Activated effector memory CD4-positive, alpha-beta T cell treated with anti-CD3 and anti-CD28 coated beads, Interleukin-2, amount 50 U/mL, for 16 hours (primary cell): ENCODE results near the gene CHRNG.
"Not testable (repeated sequence)": the region's sequence is repeated elsewhere in the genome, so short reads cannot be mapped to it uniquely, and the experiment has no call there.

Source experiments
- DNase-seq: peaks from one replicate; pipeline ENCODE4 v3.0.0-alpha.2; 2020

The CHRNG gene

DNA sequence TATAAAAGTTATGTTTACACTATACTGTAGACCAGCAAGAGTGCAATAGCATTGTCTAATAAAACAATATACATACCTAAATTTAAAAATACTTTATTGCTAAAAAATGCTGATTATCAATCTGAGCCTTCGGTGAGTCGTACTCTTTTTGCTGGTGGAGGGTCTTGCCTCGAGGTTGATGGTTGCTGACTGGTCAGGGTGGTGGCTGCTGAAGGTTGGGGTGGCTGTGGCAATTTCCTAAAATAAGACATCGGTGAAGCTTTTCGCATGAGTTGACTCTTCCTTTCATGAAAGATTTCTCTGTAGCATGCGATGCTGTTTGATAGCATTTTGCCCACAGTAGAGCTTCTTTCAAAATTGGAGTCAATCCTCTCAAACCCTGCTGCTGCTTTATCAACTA lies 8.5 kb downstream of the CHRNG start:
- no peak for DNase-seq

DNA sequence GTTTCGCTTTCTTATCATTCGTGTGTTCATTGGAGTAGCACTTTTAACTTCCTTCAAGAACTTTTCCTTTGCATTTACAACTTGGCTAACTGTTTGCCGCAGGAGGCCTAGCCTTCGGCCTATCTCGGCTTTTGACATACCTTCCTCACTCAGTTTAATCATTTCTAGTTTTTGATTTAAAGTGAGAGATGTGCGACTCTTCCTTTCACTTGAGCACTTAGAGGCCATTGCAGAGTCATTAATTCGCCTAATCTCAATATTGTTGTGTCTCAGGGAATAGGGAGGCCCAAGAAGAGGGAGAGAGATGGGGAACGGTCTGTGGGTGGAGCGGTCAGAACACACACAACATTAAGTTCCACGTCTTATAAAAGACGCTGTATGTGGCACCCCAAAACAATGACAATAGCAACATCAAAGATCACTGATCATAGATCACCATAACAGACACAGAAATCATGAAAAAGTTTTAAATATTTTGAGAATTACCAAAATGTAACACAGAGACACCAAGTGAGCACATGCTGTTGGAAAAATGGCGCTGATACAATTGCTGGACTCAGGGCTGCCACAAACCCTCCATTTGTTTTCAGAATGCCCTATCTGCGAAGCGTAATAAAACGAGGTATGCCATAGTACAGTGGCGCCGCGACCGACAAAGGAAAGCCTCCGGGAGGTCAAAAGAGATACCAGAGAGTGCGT lies 10.3 kb downstream of the CHRNG start:
- no peak for DNase-seq

DNA sequence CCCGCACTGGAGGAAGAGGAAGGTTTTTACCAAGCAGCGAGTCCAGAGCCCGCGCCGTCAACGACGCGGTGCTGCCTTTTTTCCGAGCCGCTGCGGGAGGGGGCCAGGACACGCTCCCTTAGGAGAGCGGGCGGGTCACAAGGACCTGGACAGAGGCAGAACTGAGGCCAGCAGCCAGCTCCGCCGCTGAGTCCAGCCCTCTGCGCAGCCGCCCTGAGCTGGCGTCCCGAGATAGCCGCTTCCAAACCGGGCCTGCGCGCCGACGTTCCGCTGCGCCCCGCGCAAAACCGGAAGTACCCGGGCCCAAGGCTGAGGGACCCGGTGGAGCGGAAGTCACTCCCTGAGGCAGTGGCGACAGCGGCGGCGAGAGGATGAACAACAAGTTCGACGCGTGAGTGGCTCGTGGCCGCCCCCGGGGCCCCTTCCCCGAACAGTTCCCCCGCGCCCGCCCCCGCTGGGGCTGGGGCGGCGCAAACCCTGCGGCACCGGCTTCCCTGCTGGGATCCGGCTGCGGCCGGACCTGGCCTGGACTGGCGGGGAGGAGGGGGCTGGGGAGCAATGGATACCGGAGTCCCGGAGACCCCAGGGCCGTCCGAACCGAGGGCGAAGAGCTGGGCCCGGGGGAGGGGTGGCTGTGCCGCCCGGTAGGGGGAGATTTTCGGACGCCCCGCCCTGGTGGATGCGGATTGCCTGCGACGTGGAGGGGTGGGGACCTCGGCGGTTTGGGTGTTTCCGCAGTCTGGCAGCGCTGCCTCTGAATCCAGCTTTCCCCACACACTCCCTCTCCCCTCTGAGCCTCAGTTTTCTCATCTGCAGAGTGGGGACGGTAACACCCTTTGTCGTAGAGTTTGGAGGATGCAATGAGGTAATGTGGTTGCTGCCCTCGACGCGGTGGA lies 11.1 kb downstream of the CHRNG start, which contains the start of the genes EIF4E2 and TIGD1:
Gene EIF4E2, plus strand, starts transcription at position 336 of the 896 bp plus-strand sequence. Its CDS starts 36 bp downstream, at position 372.
Gene TIGD1, minus strand, starts transcription at position 204 of the 896 bp plus-strand sequence. CDS start 675 bp downstream, outside the sequence.
- DNase-seq, result peak; percentile 97

DNA sequence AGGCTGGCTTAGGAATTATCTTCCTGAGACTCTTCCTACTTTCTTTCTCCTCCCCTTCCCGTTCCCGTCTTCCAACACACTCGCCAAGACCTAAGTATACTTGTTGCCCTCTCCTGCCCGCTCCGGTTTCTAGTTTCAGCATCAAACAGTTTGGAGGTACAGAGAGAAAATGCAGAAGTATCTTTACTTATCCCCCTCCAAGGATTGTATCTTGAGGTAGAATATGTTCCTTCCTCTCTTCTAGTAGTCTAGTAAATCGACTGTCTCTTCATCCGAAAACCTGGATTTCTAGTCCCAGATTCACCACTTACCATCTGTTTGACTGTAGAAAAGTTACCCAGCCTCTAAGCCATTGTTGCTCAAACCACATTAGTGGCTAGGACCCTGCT lies 11.8 kb downstream of the CHRNG start:
- DNase-seq, result no peak

DNA sequence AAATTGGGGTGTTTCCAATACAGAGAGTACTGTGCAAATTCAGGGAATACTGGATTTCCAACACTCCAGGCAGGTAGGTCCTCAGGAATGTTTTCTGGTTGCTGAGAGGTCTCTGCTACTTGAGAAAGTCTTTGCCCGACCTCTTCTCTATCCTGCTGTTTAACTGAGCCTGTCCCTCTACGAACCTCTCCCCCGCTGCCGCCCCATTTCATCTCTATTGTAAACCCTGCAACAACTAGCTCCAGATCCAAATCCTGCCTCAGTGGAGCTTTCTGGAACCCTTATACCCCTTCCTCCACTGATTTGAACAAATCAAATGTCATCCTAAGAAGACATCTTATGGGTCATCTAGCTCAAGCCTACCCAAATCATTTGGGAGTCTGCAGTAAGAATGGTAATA lies 12.3 kb downstream of the CHRNG start:
- no peak for DNase-seq

DNA sequence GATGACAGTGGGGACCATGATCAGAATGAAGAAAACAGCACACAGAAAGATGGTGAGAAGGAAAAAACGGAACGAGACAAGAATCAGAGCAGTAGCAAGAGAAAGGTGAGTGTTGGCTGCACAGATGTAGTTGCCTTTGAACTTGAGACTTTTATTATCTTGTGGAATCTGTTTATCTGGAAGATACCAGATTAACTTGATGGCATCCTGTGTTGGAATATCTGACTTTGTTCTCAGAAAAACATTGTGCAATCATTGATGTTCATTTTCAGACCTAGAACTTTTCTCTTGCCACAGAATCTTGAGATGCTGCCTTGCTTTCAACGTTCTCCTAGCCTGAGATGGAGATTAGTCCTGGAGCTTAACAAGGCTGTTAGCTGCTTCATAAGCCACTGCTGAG lies 16.9 kb downstream of the CHRNG start:
- DNase-seq, result no peak

DNA sequence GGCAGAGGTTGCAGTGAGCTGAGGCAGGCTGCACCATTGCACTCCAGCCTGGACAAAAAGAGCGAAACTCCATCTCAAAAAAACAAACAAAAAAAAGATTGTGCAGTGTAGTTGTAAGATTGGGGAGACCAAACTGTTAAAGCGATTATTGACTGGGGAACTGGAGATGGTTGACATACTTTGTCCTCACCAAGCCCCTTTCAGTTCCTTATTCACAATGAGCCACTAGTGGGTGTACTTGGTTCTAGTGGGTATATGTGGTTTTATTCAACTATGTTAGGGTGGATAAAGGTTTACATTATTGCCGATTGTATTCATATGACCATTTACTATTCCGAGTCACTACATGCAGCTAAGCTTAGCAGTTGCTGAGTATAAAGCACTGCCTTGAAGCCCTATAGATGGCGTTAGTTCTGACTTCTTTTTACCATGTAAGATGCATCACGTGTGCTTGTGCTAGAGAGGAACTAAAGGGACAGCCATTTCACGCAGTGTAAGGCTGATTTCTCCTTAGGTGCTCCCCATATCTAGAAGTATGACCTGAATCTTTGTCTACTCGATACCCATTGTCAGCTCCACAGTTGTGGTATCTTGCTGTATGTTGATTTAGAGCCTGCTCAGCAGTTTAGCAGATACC lies 23.1 kb downstream of the CHRNG start:
- no peak for DNase-seq

DNA sequence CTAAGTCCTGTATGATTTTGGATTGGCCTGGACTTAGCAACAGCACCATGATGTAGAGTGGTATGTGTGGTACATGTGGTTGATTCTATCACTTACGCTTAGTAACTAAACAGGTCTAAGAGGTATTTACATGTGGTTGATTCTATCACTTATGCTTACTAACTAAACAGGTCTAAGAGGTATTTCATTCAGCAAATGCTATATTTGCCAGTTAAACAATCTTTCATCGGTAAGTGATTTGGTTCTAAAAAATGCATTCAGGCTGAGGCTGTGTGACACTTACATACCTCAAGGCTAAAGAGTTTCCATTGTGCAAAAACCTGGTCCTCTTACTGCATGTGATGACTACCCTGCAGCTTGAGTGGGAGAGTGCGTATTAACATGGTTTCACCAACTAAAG lies 24.1 kb downstream of the CHRNG start:
- DNase-seq, result no peak

DNA sequence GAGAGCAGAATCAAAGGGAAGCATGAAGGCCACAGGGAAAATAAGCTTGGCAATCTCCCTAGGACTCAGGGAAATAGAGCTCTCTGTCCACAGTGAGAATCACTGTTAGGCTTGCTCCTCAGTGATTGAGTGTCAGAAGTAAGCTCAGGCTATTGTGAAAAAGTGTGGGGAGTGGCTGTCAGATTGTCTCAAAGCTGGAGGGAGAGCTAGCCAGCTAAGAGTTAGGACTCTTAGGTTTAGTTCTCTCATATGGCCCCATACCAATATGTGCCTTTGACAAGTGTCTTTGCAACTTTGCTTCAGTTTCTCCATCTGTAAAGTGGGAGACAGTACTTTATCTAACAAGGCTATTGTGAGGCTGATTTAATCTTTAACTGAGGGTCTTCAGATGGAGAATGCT lies 28.2 kb downstream of the CHRNG start:
- no peak for DNase-seq

DNA sequence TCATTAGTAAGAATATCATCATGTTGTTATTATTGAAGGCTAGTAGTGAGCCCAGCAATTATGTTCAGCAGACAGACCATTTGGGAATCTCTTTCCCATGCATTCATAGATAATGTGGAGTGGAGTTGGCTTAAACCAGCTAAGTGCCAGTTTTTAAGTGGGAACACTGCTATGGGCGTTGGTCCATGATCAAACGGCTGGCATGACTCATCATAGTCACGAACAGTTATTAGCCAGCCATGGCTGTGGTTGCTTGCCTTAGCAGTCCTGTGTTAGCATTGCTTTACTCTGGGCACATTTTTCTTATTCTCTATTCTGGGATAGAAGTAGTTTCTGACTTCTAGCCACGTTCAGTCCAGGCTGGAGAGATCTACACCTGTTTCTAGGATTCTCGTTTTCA lies 28.7 kb downstream of the CHRNG start:
- no peak for DNase-seq

DNA sequence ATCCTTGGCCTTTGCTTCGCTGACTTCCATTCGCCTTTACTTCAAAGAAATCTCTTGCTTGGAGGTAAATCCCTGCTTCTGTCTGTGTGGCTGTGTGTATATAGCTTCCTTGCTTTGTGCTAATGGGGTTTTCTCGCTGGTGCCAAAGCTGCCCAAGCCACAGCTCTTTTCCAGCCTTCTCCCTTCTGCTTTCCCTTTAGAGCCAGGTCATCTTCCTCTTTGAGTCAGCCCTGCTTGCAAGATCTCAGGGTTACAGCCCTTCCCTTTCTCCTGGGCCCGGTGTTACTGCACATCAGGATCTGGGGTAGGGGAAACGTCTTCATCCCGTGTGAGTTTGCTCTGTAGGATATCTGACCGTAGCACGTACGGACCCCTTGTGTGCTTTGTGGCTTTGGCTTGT lies 30.0 kb downstream of the CHRNG start:
- DNase-seq, result no peak

DNA sequence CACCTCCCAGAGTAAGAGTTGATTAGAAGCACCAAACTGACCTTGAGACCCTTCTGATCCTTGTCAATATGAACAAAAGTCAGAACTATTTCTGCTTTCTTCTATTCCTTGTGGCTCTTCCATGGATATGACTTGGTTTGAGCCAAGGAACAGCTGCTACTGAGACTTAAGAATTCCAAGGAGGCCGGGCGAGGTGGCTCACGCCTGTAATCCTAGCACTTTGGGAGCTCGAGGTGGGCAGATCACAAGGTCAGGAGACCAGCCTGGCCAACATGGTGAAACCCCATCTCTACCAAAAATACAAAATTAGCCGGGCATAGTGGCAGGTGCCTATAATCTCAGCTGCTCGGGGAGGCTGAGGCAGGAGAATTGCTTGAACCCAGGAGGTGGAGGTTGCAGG lies 31.0 kb downstream of the CHRNG start:
- DNase-seq, result not testable (repeated sequence)

DNA sequence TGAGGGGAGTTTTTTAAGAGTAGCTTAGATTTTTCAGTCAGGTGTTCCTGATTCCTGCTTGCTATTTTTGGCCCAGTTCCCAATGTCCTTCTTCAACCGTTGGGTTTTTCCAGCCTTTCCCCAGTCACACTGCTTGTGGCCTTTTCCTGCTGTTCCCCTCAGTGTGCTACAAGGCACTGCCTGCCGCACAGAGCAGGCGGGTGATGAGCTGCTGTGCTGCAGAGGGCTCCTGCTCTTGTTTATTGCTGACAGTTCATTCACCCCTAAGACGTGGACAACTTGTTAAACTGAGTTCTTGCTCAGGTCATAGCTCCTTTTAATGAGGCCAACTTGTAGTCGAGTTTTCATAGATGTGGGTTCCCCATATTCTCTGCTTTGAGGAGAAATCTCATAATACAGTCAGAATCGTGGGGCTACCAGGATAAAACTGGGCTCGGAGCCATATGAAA lies 31.6 kb downstream of the CHRNG start:
- DNase-seq, result no peak

DNA sequence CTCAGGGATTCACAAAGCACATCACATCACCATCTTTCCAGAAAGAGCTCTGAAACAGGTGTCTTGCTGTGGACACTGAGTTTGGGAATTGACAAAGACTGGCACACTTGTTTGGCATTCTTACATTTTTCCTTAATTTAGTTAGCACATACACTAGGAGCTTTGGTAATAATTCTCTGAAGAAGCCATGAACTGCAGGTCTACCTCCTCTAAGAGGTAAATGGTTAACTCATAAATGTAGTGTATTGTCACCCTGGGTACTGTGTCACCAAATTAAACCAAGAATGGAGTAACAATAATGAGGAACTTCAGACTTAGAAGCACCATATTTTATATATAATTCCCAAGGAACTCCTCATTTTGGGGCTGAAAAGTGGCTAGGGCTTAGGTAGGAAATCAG lies 33.5 kb downstream of the CHRNG start:
- DNase-seq, result no peak

DNA sequence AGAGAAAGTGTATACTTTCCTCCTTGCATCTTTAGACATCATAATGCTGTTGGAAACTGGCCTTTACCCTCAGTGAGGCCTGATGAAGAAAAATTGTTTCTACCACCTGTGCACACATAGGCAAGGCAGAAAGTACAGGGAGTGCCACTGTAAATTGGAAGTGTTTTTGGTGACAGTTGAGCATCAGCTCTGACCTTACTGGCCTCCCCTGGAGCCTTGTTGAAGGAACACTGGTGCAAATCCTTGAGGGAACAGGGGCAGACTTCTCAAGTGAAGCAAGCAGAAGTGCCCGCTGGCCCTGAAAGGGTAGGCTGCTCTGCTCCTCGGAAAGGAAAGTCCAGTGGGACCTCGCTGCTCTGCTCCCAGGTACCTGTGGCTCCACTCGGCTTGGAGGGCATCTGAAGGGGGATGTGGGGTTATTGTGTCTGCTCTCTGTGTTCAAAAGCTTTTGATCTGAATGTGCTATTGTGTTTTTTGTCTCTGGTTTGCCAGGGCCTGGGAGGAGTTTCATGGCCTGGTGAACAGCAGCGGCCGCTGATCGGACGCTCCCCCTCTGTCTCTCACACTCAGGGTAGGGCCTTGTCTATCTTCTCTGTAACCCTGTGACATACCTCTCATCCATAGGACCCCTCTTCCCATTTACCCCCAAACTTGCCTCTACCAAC lies 34.4 kb downstream of the CHRNG start:
- DNase-seq, result no peak

DNA sequence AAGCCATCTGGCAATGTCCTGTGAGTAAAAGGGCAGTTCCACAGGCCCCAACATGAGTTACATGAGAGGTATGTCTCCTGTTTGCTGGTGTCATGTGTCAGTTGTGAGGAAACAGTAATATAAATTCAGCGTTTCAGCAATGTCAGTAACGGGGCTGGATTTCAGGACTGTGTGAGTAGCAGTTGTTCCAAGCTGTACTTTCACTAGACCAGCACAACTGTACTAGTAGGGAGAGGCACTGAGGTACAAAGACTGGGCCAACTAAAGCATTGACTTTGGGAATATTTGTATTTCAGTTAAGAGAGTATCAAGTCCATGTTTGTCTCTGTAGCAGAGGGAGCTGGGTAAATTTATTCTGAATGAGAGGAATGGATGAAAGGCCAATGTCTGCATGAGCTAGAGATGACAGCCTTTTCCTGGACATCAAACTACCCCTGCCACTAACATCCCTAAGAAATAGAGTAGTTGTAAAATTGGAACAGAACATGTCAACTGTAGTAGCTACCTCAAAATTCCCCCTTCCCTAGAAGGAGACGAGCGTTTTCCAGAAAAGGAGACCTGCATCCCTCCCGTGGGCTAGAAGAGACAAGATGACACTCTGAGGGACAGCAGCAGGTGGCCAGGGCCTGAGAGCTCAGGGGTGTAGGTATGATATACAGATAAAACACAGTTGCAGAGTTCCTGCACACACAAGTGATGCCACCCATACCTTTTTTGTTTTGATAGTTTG lies 35.3 kb downstream of the CHRNG start:
- no peak for DNase-seq

DNA sequence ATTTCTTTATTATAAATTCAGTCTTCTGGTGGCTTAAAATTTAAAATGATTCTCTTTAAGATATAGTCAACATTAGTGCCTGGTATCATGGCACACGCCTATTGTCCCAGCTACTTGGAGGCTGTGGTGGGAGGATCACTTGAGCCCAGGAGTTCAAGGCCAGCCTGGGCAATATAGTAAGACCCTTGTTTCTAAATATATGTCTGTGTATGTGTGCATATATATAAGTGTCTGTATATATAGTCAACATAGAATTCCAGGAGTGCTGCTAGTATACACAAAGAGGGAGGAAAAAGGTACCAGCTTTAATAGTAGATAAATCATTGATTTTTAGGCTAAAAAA lies 35.9 kb downstream of the CHRNG start:
- no peak for DNase-seq

DNA sequence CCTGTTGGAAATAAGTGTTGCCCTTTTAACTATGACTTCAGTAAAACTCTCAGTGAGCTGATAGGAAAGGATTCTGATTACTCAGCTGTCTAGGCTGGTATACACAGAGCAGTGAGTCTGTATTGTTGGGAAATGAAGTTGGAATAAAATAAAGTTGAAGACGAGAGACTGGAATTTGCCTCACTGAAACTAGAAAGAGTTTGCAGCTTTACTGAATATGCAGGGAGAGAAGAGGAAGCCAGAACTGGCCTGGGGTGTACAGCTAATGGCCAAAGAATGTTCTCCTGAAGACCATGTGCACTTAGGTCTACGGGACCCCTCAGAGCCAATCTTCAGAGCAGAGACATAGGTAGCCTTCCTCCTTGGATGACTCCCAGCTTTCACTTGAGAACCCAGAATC lies 37.5 kb downstream of the CHRNG start:
- DNase-seq, result no peak

DNA sequence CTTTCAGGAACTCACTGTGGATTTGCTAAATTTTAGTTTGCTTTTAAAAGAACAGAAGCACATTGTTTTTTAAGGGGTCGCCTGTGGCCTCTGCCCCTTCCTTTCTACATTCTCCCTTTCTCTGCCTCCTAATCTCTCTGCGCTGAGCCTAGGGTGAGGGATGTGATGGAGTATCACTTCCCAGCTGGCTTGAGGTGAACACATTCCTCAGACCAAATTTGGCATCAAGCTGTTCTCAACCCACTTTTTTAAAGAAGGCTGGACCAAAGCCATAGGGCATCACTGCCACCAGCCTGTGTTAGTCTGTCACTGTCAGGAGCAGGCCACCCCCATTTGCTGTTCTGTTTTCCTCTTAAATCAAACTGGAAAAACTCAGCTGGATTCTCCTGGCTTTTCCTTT lies 38.3 kb downstream of the CHRNG start:
- DNase-seq, result no peak

DNA sequence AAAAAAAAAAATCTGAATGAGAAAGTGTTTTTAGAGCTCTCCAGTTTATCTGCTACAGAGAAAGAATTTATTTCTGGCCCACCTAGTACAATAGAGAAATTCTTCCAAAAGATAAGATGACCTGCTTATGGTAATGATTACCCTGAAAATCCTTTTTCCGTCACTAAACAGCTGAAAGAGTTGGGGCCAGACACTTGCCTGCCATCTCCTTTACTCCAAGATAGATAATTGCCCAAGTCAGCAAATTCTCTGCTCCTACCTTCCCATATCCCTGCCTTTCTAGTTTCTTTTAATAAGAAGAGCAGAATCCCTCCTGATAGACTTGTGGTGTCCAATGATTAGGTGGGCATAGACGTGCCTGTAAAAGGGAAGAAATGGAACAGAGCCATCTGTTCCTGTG lies 39.1 kb downstream of the CHRNG start:
- DNase-seq, result no peak

DNA sequence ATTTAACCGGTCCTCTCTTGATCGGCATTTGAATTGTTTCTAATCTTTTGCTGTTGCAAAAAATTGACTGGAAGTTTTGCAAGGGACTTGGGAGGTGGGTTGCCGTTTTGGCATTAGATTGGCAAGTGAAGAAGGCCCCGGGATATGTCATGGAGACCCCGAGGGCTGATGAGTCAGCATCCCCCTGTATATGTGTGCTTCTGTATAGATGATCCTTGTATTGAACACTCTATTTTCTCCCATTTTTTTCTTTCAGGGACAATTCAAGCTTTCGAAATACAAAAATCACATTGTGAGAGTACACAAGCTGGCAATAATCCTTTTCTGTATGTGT lies 41.1 kb downstream of the CHRNG start:
- no peak for DNase-seq

DNA sequence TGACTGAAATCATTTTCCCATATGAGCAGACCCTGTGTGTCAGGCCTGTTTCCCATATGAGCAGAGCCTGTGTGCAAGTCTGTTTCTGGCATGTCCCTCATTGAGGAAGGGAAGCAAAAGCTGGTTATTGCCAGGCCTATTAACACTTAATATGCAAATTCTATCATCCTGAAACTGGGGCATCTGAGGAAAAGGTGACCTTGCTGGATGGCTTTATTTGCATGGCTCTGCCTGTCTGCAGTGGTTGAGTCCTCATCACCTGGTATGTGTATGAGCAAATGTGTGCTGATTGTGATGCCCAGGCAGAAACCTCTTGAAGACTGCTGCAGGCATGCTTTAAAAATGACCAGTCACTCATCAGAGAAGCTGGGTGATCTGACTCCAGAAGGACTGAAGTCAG lies 42.2 kb downstream of the CHRNG start:
- DNase-seq, result no peak

DNA sequence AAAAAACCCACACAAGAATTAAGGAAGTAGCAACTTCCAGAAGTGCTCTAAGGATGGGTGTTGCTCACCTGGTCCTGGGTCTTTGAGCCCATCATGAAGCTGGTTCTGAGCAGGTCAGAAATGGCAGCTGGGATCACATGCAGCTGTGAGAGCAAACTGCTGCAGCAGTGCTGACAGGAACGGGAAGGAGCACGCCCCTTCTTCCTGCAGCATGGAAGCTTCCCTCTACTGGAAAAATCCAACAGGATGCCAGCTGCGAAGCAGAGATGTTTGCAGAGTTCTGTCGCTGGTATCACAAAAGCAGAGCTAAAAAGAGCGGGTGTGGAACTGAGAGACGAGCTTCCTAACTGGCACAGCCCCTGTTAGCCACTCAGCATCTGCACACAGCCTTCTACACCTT lies 44.7 kb downstream of the CHRNG start:
- no peak for DNase-seq
